NOMO-1 (cell line): ENCODE measurements around the gene ELF5.

ENCODE experiments used
- DNase-seq, 2 experiments: peaks; one replicate each; lab custom pipeline; 2025; ENCODE audit not compliant: unreplicated experiment in 2 of 2; lab: John Stamatoyannopoulos, UW

Gene ELF5

GRCh38 chr11:34523053-34523452 lies 9.5 kb upstream of the ELF5 start:
- DNase-seq: no peak

DNA sequence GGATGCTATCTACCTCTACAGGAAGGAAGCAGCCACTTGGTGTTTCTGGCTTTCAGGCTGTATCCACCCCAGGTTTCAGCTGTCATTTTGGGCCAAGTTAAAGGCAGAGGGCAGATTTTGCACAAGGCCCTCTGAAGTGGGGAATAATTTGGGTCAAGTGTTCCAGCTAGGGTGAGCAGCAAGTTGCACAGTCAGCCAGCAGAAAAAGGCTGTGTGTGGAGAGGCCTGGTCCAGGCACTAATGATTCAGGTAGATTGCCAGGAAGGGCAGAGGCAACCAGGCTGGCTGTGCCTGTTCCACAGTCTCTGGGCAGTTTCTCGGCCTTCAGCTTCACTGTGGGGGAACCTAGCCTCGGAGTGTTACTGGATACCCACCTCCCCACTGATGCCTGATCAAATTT lies 8.6 kb upstream of the ELF5 start:
- no peak for DNase-seq

- no peak for DNase-seq
Measured at GRCh38 chr11:34521265-34521664, 7.7 kb upstream of the ELF5 start.

GRCh38 chr11:34519595-34520235 lies 6.1 kb upstream of the ELF5 start:
- DNase-seq: no peak

DNA sequence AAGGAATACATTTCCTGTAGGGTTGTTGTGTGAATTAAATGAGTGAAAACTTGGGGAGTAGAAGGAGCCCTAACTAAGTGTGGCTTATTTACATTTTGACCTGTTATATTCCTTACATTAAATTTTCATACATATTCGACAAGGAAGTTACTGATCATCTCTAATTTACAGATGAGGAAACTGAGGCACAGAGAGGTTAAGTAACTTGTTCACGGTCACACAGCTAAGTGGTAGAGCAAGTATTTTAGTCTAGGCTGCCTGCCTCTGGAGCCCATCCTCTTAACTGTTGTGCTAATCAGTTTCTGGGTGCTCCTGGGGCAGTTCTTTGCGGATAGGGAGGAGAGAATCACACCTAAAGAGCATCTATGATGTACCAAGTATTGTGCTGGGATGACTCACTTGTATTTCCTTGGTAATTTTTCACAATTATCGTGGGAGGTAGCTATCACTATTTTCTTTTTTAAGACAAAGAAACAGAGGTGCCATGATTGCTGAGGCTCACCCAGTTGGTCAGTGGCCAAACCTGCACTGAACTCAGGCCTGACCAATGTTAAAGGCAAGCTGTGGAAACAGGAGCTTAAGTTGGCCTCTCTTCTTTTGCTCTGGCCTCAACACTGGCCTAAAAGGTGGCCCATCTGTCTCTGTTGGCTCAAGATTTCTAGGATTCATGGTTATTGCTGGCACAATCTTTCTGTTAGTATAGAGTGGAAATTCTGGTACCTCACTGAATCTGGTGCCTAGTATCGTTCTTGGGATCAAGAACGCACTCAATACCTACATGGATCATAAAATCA lies 2.9 kb upstream of the ELF5 start:
- no peak for DNase-seq

DNA sequence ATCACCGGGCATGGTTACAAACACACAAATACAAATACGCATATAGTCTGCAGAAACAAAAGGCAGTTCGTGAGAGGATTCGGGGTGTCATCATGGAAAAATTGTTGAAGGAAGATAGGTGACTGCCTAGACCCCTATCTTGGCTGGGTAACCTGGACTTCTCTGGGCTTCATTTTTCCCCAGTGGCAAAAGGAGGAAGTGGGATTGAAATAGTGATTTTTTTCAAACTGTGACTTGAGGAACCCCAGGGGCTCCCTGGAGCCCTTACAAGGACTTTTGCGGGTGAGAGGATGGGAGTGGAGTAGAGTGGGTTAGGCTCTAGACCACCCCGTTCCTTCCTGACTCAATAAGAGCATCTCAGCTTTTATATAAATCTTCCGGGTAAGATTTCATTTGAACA lies 1.0 kb upstream of the ELF5 start:
- DNase-seq: no peak

DNA sequence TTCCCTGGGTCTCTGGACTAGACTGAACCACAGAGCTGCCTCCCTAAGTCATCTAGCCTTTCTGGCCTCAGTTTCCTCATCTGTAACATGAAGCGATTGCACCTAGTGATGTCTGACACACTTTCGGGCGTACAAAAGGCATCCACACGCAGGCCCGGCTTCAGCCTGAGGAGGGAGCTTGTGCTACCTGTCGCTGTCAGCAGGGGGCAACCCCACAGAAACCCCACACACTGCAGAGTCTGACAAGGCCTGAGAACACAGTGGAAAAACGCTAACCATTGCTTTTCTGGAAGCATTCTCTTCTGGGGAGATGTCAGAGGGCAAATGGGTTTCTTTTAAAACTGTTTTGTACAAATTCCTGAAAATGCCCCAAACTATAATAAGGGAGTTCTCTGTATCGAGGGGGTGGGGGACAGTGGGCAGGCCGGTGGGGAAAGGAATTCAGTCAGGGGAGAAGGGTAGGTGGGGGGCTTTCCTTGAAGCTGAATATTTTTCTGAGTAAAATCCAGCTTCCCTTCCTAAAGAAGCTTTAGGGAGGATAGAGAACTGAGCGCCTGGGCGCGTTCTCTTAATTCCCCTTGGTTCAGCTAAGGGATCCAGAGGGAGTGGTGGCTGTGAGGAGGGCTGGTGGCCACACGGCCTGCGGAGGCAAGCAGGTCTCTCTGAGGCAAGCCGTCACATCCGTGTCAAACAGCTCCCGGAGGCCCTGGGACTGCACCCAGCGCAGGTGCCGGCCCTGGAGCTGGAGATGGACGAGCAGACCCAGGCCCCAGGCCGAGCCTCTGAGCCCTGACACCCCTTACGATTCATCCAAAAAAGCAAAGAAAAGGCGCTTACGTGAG lies 533 bp downstream of the ELF5 start:
- peak; percentile 25 to 61 for DNase-seq

GRCh38 chr11:34510673-34511072 lies 2.9 kb downstream of the ELF5 start:
- no peak for DNase-seq

- no peak for DNase-seq
Measured at GRCh38 chr11:34510218-34510617, 3.4 kb downstream of the ELF5 start.

DNA sequence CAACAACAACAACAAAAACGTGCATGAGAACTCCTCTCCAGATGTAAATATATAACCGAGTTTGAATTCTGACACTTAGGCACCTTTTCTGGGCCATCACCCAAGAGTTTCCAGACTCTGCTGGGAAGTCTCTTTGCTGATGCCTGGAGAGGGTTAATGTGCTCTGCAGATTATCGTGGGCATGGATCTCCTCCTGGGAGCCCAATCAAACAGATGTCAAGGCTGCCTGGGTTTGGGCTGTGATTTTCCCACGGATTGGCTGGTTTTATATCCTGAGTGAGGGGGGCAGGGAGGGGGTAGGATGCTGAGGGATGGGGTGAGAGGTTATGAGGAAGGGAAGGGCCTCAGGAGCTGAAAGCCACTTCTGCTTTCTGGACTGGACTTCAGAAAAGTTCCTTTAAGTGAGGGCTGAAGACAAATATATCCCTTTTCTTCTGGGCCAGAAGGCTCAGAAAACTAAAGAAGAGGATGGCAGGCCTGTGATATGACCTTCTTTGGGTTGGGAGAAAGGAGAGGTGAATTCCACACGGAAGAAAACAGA lies 4.2 kb downstream of the ELF5 start:
- peak; percentile 41 to 65 for DNase-seq

- peak in 1 of 2 experiments; percentile 7 for DNase-seq
Measured at GRCh38 chr11:34508524-34508923, 5.1 kb downstream of the ELF5 start.

GRCh38 chr11:34507610-34508009 lies 6.0 kb downstream of the ELF5 start:
- no peak for DNase-seq

DNA sequence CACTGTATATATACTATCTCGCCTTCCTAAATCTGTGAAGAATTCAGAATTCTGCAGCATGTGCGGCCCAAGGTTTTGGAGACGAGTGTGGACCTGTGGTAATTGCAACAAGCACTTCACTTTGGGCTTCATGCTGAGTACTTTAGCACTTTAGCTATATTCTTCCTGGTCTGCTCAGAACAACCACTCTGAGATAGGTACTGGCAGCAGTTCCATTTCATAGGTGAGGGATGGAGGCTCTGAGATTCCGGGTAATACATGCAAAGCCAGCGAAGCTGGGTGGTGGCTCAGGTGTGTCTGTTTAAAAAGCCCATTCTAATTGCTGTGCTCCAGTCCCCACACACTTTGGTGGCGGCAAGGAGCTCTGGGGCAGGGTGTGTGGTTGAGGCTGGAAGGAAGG lies 6.4 kb downstream of the ELF5 start:
- DNase-seq: no peak

GRCh38 chr11:34505874-34506273 lies 7.7 kb downstream of the ELF5 start:
- DNase-seq: no peak

GRCh38 chr11:34502949-34503348 lies 10.6 kb downstream of the ELF5 start:
- no peak for DNase-seq

DNA sequence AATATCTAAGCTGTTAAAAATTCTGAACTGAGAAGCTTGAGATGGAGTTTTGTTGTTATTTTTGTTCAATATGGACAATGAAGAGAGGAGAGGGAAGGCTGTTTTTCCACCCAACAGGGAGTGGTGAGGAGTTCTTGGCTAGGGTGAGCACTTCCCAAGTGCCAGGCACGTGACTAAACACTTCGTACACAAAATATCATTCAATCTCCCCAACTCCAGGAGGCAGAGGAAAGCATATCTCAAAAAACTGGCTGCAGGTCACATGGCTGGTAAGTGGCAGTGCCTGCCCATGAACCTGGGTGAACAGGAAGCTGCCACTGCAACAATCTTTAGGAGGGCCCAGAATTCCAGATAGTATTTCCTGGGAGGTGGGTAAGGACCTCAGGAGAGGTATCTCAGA lies 11.6 kb downstream of the ELF5 start:
- DNase-seq: no peak

DNA sequence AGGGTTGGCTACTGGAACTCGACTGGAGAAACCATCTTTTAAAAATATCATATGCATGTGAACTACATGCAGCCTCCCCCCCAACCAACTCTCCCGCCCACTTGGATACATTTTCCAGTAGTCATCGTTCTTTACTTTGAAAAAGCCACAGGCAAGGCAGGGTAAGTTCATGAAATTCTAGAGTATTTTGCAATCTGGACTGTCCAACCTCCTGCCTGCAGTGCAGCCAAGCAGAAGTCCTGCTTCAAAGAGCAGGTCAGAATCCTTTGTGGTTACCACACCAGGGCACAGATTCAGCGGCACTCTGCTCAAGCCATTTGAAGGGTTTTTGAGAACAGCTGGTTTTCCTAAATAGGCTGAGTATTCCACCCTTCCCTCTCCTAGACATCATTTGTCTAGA lies 12.1 kb downstream of the ELF5 start:
- peak; percentile 49 to 75 for DNase-seq

GRCh38 chr11:34499719-34500500 lies 13.7 kb downstream of the ELF5 start:
- DNase-seq: no peak

DNA sequence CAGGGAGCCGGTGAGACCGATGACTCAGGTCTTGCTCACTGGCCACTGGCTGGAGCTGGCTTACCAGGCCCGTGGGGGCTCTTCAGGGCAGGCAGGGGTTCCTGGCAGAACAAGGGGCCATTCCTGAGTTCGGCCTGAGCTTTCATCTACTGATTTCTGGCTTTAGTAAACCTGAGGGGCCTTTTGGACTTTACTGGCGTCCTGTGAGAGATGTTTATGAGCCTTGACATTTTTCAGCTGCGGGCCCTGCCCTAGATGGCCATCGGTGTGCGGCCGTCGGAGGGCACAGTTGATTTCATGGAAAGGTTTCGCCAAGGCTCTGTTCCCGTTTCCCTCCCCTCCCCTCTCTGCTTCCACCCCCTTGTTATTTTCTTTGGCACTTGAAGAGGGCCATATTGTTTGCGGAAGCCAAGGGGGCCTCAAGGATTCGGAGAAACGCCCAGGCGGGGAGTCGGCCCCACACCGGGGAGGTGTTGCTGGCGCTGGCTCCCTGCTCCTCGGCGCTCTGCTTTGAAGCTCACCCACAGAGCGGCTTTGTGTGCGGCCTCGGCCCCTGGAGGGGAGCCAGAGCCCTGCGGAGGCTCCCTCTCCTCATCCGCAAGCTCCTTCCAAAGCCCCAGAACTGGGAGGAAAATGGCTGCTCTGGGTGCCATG lies 17.7 kb downstream of the ELF5 start:
- no peak for DNase-seq

DNA sequence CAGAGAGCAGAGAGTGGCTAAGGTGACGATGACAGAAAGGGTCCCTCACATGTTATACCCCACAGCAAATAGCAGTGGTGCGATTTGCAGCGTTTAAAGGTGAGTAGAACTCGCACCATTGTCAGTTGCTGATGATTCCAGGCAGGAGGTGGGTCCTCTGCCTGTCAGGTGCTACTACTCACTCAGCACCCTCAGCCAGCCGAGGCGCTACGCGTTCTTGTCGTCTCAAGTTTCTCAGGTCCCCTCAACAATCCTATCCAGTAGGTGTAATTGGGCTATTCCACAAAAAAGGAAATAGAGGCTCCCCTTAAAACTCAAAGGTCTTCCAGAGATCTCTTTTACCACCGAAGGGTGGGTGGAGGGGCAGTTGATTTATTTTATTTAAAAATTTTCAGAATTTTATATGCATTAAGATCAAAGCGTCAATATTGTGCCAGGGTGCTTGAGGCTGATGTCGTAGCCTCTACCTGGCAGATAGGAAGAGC lies 18.3 kb downstream of the ELF5 start:
- DNase-seq: no peak
